HCT116 (cell line): ENCODE results near the gene CCDC107. TPM values are rescaled to one million over a fixed set of nuclear protein-coding genes. Genes with fewer than 3 reads are reported as not detected.

Experiments used
- ATAC-seq: fragments of 200-7000 bp; cut with Tn5 transposase; 2 replicates; pipeline ENCODE4 v1.9.1; 2020; ENCODE audit warnings: mild to moderate bottlenecking, moderate library complexity
- BruUV-seq: library from RNA; stranded (reverse); fragments of 400-500 nt; replicated peaks from 2 replicates; lab custom pipeline; 2021; lab: Mats Ljungman, UMichigan
- CTCF ChIA-PET: fragments of 300-600 bp; sonication (Branson Sonifier 250); formaldehyde crosslinking; loops from one replicate; lab custom pipeline; 2021; ENCODE audit warnings: antibody characterized with exemption; lab: Charles Lee
- POLR2A ChIA-PET: fragments of 300-600, 350-600 bp; sonication (Branson Sonifier 250); formaldehyde crosslinking; loops from one replicate; lab custom pipeline; 2021; ENCODE audit warnings: antibody characterized with exemption; lab: Charles Lee
- RAD21 ChIA-PET, 2 experiments: fragments of 300-600 bp; sonication (Branson Sonifier 250); formaldehyde crosslinking; loops; one replicate each; lab custom pipeline; 2023; ENCODE audit warnings: low total read pairs in 2 of 2; ENCODE audit not compliant: uncharacterized antibody in 2 of 2, unreplicated experiment in 2 of 2, low non-redundant PET in 1 of 2; lab: Charles Lee
- DNase-seq: peaks from one replicate; pipeline ENCODE4 v3.0.0-alpha.2; 2010; ENCODE audit warnings: low read depth, low spot score
- H2AFZ ChIP-seq: fragments of 200-600 bp; shearing (Covaris generic), sonication (generic); 2 replicates; pipeline ENCODE4 v1.6.1; 2017; ENCODE audit warnings: low read depth, mixed run types, mixed read lengths, antibody characterized with exemption, low read length; ENCODE audit not compliant: poor library complexity, severe bottlenecking
- H3K27ac ChIP-seq: 2 replicates; pipeline ENCODE4 v1.5.1; 2012; ENCODE audit warnings: low read depth, low read length
- H3K27me3 ChIP-seq: fragments of 200-600 bp; sonication (generic); 2 replicates; pipeline ENCODE4 v1.6.1; 2016; ENCODE audit warnings: mixed run types, low read length, mixed read lengths; ENCODE audit not compliant: insufficient read depth
- H3K36me3 ChIP-seq, 2 experiments: fragments of 200-500 bp in 1 of 2; fragments of 200-600 bp in 1 of 2; sonication (Bioruptor generic) in 1 of 2; sonication (generic) in 1 of 2; 2 replicates each; pipeline versions ENCODE4 v1.5.1 to v1.6.1; 2014 to 2016; ENCODE audit warnings: low read length in 2 of 2, inconsistent platforms in 1 of 2, mixed read lengths in 1 of 2, mixed run types in 1 of 2; ENCODE audit not compliant: insufficient read depth in 2 of 2, control insufficient read depth in 1 of 2
- H3K4me1 ChIP-seq, 2 experiments: fragments of 200-600 bp in 1 of 2; sonication (generic) in 1 of 2; 2 replicates each; pipeline versions ENCODE4 v1.5.1 to v1.6.1; 2012 to 2017; ENCODE audit warnings: low read length in 2 of 2, inconsistent platforms in 1 of 2, mild to moderate bottlenecking in 1 of 2, mixed read lengths in 1 of 2, mixed run types in 1 of 2, moderate library complexity in 1 of 2; ENCODE audit not compliant: insufficient read depth in 2 of 2, control insufficient read depth in 1 of 2
- H3K4me2 ChIP-seq: fragments of 200-600 bp; sonication (generic); 2 replicates; pipeline ENCODE4 v1.6.1; 2017; ENCODE audit warnings: mixed run types, low read length, mixed read lengths
- H3K4me3 ChIP-seq, 2 experiments: fragments of 200-600 bp in 1 of 2; sonication (generic) in 1 of 2; replicated peaks in 1 of 2; 2 replicates each; pipeline ENCODE4 v1.5.1; 2011 to 2016; ENCODE audit warnings: low read length in 2 of 2, control low read depth in 1 of 2, low read depth in 1 of 2, mild to moderate bottlenecking in 1 of 2, mixed read lengths in 1 of 2, mixed run types in 1 of 2
- H3K79me2 ChIP-seq: fragments of 200-600 bp; sonication (generic); 2 replicates; pipeline ENCODE4 v1.6.1; 2017; ENCODE audit warnings: mild to moderate bottlenecking, mixed run types, low read length, moderate library complexity, mixed read lengths; ENCODE audit not compliant: insufficient read depth
- H3K9ac ChIP-seq: fragments of 200-600 bp; sonication (generic); 2 replicates; pipeline ENCODE4 v1.6.1; 2016; ENCODE audit warnings: low read length, mixed read lengths
- H3K9me2 ChIP-seq: fragments of 200-600 bp; sonication (generic), shearing (Covaris generic); 2 replicates; pipeline ENCODE4 v1.6.1; 2017; ENCODE audit warnings: mixed run types, mild to moderate bottlenecking, moderate library complexity; ENCODE audit not compliant: insufficient read depth
- H3K9me3 ChIP-seq, 2 experiments: fragments of 200-500 bp in 1 of 2; fragments of 200-600 bp in 1 of 2; sonication (Bioruptor generic) in 1 of 2; sonication (generic) in 1 of 2; 2 replicates each; pipeline ENCODE4 v1.6.1; 2014 to 2017; ENCODE audit warnings: low read length in 2 of 2, mixed read lengths in 2 of 2, inconsistent platforms in 1 of 2, low read depth in 1 of 2, mild to moderate bottlenecking in 1 of 2, mixed run types in 1 of 2, moderate library complexity in 1 of 2; ENCODE audit not compliant: control insufficient read depth in 1 of 2, insufficient read depth in 1 of 2
- H4K20me1 ChIP-seq: fragments of 200-600 bp; sonication (generic), shearing (Covaris generic); 2 replicates; pipeline ENCODE4 v1.6.1; 2017; ENCODE audit warnings: mixed run types, mild to moderate bottlenecking, moderate library complexity; ENCODE audit not compliant: insufficient read depth
- CBX3 ChIP-seq: IDR thresholded peaks from 2 replicates; pipeline ENCODE4 v1.6.1; 2012; ENCODE audit warnings: low read depth
- EGR1 ChIP-seq: IDR thresholded peaks from 2 replicates; pipeline ENCODE4 v1.6.1; 2012; ENCODE audit warnings: low read depth
- ELF1 ChIP-seq: IDR thresholded peaks from 2 replicates; pipeline ENCODE4 v1.6.1; 2012; ENCODE audit warnings: low read depth, borderline replicate concordance
- EZH2 ChIP-seq: fragments of 200-600 bp; sonication (generic); IDR thresholded peaks from 2 replicates; pipeline ENCODE4 v1.6.1; 2017; ENCODE audit warnings: antibody characterized with exemption, mixed run types
- FOSL1 ChIP-seq: IDR thresholded peaks from 2 replicates; pipeline ENCODE4 v1.6.1; 2012; ENCODE audit warnings: low read depth
- JUND ChIP-seq: IDR thresholded peaks from 2 replicates; pipeline ENCODE4 v1.6.1; 2012
- MAX ChIP-seq: IDR thresholded peaks from 2 replicates; pipeline ENCODE4 v1.6.1; 2012
- POLR2A ChIP-seq: IDR thresholded peaks from 2 replicates; pipeline ENCODE4 v1.7.0; 2011; ENCODE audit warnings: borderline replicate concordance; ENCODE audit not compliant: insufficient read depth, insufficient read length; ENCODE audit errors: extremely low read depth
- POLR2AphosphoS5 ChIP-seq: IDR thresholded peaks from 2 replicates; pipeline ENCODE4 v1.6.1; 2011; ENCODE audit warnings: mild to moderate bottlenecking, low read depth, low read length, moderate library complexity
- RAD21 ChIP-seq: IDR thresholded peaks from 2 replicates; pipeline ENCODE4 v1.6.1; 2012; ENCODE audit warnings: low read depth, mild to moderate bottlenecking
- SP1 ChIP-seq: IDR thresholded peaks from 2 replicates; pipeline ENCODE4 v1.6.1; 2012; ENCODE audit warnings: low read depth
- TCF7L2 ChIP-seq: IDR thresholded peaks from 2 replicates; pipeline ENCODE4 v1.7.0; 2011; ENCODE audit warnings: borderline replicate concordance, inconsistent platforms; ENCODE audit not compliant: insufficient read depth, insufficient read length; ENCODE audit errors: extremely low read depth
- YY1 ChIP-seq: IDR thresholded peaks from 2 replicates; pipeline ENCODE4 v1.6.1; 2011; ENCODE audit warnings: low read length, low read depth, moderate library complexity, mild to moderate bottlenecking; ENCODE audit not compliant: insufficient replicate concordance; ENCODE audit errors: extremely low read depth
- ZBTB33 ChIP-seq: IDR thresholded peaks from 2 replicates; pipeline ENCODE4 v1.6.1; 2011; ENCODE audit warnings: mild to moderate bottlenecking, low read length, moderate library complexity; ENCODE audit not compliant: insufficient replicate concordance; ENCODE audit errors: extremely low read depth
- ZFX ChIP-seq: fragments of 450-650 bp; IDR thresholded peaks from 2 replicates; pipeline ENCODE4 v1.6.1; 2017
- ZNF274 ChIP-seq: fragments of 200-500 bp; sonication (Bioruptor generic); IDR thresholded peaks from 2 replicates; pipeline ENCODE4 v1.6.1; 2014; ENCODE audit warnings: mild to moderate bottlenecking, low read depth, low read length, inconsistent platforms
- intact Hi-C: fragments of 100-400 bp; cut with micrococcal nuclease; formaldehyde crosslinking; loops from 2 replicates; pipeline ENCODE4 v1.10.0; 2022
- total RNA-seq: library from RNA; stranded (reverse); gene quantifications from one replicate; pipeline ENCODE4 v1.2.1, GENCODE V29; 2021; ENCODE audit not compliant: unreplicated experiment
- TF ChIP-seq, protein P1 (sequence below), 3 experiments: fragments of 200-600 bp in 1 of 3; sonication (generic) in 1 of 3; IDR thresholded peaks in 2 of 3; conservative IDR thresholded peaks in 1 of 3; 2 replicates each; pipeline ENCODE4 v1.5.1; 2012 to 2017; ENCODE audit warnings: low read depth in 2 of 3, low read length in 2 of 3, antibody characterized with exemption in 1 of 3, borderline replicate concordance in 1 of 3, control low read depth in 1 of 3, mild to moderate bottlenecking in 1 of 3, mixed read lengths in 1 of 3, mixed run types in 1 of 3, moderate library complexity in 1 of 3; ENCODE audit not compliant: insufficient read depth in 1 of 3
- TF ChIP-seq, protein P2 (sequence below): IDR thresholded peaks from 2 replicates; pipeline ENCODE4 v1.6.1; 2012; ENCODE audit warnings: low read depth
- TF ChIP-seq, protein P3 (sequence below): IDR thresholded peaks from 2 replicates; pipeline ENCODE4 v1.6.1; 2012

Gene CCDC107
- total RNA-seq, 1 experiment from 2014 or later = 11.1 TPM

- CTCF ChIA-PET = no interaction called here
- POLR2A ChIA-PET = no interaction called here
These were observed 17.8 kb downstream of the CCDC107 start for GRCh38 chr9:35675732-35676392.

More at GRCh38 chr9:35675732-35676392, 17.8 kb downstream of the CCDC107 start:
- H2AFZ ChIP-seq = no peak overlapping the region
- peaks cover 0 to 11% of the 10 kb centered on the region in 2 experiments; a peak in 2 of 4 replicates for H3K4me1 ChIP-seq
- H3K4me2 ChIP-seq = no peak overlapping the region
- no peak for ATAC-seq
- TF ChIP-seq, protein P1, sequence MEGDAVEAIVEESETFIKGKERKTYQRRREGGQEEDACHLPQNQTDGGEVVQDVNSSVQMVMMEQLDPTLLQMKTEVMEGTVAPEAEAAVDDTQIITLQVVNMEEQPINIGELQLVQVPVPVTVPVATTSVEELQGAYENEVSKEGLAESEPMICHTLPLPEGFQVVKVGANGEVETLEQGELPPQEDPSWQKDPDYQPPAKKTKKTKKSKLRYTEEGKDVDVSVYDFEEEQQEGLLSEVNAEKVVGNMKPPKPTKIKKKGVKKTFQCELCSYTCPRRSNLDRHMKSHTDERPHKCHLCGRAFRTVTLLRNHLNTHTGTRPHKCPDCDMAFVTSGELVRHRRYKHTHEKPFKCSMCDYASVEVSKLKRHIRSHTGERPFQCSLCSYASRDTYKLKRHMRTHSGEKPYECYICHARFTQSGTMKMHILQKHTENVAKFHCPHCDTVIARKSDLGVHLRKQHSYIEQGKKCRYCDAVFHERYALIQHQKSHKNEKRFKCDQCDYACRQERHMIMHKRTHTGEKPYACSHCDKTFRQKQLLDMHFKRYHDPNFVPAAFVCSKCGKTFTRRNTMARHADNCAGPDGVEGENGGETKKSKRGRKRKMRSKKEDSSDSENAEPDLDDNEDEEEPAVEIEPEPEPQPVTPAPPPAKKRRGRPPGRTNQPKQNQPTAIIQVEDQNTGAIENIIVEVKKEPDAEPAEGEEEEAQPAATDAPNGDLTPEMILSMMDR (IDR thresholded peaks at IDR 0.05 in 2 of 3, conservative IDR thresholded peaks at IDR 0.05 in 1 of 3; ENCODE audit: borderline replicate concordance in 1 of 3, insufficient read depth in 1 of 3, low read depth in 2 of 3, low read length in 2 of 3) = no peak
- TF ChIP-seq SP1 (no peak), RAD21 (no peak), MAX (no peak), ELF1 (no peak), TCF7L2 (no peak), POLR2A (no peak), EZH2 (no peak), ZNF274 (no peak), JUND (no peak), CBX3 (no peak), ZBTB33 (no peak), POLR2AphosphoS5 (no peak), EGR1 (no peak), YY1 (no peak), ZFX (no peak), FOSL1 (no peak)
- TF ChIP-seq, protein P2, sequence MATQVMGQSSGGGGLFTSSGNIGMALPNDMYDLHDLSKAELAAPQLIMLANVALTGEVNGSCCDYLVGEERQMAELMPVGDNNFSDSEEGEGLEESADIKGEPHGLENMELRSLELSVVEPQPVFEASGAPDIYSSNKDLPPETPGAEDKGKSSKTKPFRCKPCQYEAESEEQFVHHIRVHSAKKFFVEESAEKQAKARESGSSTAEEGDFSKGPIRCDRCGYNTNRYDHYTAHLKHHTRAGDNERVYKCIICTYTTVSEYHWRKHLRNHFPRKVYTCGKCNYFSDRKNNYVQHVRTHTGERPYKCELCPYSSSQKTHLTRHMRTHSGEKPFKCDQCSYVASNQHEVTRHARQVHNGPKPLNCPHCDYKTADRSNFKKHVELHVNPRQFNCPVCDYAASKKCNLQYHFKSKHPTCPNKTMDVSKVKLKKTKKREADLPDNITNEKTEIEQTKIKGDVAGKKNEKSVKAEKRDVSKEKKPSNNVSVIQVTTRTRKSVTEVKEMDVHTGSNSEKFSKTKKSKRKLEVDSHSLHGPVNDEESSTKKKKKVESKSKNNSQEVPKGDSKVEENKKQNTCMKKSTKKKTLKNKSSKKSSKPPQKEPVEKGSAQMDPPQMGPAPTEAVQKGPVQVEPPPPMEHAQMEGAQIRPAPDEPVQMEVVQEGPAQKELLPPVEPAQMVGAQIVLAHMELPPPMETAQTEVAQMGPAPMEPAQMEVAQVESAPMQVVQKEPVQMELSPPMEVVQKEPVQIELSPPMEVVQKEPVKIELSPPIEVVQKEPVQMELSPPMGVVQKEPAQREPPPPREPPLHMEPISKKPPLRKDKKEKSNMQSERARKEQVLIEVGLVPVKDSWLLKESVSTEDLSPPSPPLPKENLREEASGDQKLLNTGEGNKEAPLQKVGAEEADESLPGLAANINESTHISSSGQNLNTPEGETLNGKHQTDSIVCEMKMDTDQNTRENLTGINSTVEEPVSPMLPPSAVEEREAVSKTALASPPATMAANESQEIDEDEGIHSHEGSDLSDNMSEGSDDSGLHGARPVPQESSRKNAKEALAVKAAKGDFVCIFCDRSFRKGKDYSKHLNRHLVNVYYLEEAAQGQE = no peak
- TF ChIP-seq, protein P3, sequence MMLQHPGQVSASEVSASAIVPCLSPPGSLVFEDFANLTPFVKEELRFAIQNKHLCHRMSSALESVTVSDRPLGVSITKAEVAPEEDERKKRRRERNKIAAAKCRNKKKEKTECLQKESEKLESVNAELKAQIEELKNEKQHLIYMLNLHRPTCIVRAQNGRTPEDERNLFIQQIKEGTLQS = no peak
- TF ChIP-seq, all 23 proteins: peak for 0
- Histone ChIP-seq H3K9ac (no peak overlapping the region), H3K79me2 (no peaks in the 10 kb centered on the region), H4K20me1 (no peaks in the 10 kb centered on the region), H3K4me3 (no peak overlapping the region), H3K27ac (no peak overlapping the region), H3K27me3 (no peaks in the 10 kb centered on the region), H3K9me3 (no peaks in the 10 kb centered on the region), H3K9me2 (no peaks in the 10 kb centered on the region), H3K36me3 (no peaks in the 10 kb centered on the region)
- RAD21 ChIA-PET = no interaction called here
- intact Hi-C loops = no loop called here
- DNase-seq = no peak
- BruUV-seq = no TSS peak
